Suppressor macrophage treated with lipopolysaccharide for 1 hour (primary cell): ENCODE data around the gene EYA3.

Source experiments
- DNase-seq, 3 donors: peaks; one replicate each; pipeline ENCODE4 v3.0.0-alpha.2; 2020 to 2022

Gene EYA3

DNA sequence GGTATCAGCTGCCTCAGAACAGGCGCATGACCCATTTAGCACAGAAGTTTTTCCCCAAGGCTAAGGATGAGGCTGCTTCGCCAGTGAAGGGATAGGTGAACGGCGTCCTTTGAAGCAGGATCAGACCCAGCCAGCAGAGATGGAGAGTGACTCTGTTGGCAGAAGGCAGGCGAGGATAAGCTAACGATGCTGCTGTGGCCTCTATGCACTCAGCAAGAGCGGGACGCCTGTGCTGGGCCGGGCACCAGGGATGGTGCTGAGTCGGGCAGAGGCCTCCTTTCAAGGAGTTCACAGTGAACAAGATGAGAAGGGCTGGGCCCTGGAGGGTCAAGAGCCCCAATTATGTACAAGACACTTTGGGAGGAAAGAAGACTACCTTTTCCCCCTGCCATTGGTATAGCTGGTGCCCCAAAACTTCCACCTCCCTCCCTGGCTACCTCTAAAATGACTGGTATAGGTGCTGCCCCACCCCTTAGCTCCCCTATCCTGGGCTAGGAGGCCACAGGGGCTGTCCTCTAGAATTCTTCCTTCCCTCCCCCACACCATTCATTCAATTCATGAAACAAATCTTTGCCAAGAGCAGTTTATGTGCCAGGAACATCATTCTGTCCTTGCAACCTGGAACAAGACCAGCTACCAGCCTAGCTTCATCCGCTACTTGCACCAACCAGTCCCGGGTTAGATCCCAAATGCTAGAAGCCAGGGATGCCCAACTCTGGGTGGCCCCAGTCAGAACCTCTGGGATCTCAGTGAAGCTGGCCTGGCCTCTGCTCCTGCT lies 121.1 kb downstream of the EYA3 start:
- no peak for DNase-seq

DNA sequence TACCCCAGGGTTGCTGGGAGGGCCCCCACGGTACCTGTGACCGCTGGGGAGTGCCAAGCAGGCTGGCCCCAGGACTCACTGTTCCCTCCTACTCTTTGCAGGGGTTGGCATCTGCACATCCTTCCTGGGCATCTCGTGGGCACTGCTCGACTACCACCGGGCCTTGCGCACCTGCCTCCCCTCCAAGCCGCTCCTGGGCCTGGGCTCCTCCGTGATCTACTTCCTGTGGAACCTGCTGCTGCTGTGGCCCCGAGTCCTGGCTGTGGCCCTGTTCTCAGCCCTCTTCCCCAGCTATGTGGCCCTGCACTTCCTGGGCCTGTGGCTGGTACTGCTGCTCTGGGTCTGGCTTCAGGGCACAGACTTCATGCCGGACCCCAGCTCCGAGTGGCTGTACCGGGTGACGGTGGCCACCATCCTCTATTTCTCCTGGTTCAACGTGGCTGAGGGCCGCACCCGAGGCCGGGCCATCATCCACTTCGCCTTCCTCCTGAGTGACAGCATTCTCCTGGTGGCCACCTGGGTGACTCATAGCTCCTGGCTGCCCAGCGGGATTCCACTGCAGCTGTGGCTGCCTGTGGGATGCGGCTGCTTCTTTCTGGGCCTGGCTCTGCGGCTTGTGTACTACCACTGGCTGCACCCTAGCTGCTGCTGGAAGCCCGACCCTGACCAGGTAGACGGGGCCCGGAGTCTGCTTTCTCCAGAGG lies 121.9 kb downstream of the EYA3 start:
- no peak for DNase-seq

DNA sequence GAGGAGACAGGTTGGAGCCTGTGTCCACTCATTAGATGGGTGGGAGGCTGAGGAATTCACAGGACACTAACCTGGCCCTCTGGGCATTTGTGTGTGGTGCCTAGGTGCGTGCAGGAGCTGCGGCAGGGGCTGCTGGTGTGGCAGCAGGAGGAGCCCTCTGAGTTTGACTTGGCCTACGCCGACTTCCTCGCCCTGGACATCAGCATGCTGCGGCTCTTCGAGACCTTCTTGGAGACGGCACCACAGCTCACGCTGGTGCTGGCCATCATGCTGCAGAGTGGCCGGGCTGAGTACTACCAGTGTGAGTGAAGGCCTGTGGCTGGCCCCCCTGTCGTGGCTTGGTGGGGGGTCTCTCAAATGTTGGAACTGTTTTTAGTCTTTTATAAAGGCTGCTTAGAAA lies 125.0 kb downstream of the EYA3 start:
- DNase-seq = no peak

DNA sequence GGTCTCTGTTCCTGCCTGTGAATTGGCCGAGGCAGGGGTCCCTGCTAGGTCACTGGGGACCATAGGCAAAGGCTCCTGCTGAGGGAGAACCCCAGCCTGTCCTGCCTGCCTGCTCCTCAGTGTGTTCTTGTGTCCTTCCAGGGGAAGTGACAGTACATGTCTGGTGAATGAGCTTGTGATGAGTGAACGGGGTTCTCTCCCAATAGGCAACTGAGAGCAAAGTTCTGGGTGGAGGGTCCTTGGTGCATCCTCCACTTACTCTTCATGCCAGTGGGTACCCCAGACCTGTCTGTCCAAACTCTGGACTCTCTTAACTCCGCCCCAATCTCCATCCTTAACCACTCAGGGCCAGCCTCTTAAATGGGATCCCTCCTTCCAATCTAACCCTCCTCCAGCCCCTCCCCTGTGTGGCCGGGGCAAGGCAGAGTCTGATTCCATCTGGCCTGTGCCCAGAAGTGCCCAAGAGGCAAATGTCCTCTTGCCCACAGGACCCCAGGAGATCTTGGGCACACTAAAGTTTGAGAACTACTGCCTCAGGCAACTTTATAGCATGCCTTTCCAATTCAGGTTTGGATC lies 126.7 kb downstream of the EYA3 start:
- no peak for DNase-seq

DNA sequence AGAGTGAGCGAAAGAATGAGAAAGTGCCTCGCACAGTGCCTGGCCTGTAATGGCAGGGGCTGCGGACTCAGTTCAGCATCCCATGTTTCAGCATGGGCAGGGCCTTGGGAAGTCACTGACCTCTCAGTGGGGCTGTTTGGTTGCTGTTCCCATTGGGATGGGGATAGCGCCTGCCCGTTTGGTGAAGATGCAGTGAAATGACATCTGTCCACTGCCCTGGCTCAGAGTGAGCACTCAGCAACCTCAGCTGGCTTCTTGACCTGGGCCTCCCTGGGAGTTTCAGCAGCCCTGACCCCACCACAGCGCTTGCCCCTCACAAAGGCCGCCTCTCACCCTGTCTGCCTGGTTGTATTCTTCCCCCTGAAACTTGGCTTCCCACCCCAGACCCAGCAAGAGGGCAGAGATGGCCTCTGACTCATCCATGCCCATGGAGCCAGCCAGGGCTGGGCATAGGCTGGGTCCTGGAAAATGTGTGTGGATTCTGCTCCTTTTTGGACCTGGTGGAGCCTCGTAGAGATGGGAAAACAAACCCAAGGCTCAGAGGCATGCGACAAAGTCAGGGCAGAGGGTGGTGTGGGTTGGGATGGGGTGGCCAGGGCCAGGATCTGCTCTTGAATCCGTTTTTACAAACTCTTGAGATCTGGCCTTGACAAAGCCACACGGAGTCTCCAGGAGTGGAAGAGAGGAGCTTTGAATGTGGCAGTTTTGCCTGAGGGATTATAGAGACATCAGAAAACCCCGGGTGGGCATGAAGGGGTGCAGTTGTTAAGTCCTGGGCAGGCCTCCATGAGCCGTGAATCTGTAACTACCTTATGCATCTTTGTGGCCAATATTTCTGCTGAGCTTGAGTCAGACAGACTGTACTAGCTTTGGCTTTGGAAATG lies 127.4 kb downstream of the EYA3 start:
- DNase-seq = peak; percentile 22 to 27 (median 24)

GRCh38 chr1:27959792-27960603 lies 128.4 kb downstream of the EYA3 start, which contains the start of gene XKR8:
Gene XKR8, plus strand, starts transcription at chr1:27959973. Its CDS starts 97 bp downstream, at chr1:27960070.
- DNase-seq = peak; percentile 89 to 95 (median 90)

DNA sequence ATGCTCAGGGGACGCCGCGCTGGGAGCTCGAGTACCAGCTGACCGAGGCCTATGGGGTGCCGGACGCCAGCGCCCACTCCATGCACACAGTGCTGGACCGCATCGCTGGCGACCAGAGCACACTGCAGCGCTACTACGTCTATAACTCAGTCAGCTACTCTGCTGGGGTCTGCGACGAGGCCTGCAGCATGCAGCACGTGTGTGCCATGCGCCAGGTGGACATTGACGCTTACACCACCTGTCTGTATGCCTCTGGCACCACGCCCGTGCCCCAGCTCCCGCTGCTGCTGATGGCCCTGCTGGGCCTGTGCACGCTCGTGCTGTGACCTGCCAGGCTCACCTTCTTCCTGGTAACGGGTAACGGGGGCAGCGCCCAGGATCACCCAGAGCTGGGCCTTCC lies 129.9 kb downstream of the EYA3 start:
- no peak for DNase-seq

DNA sequence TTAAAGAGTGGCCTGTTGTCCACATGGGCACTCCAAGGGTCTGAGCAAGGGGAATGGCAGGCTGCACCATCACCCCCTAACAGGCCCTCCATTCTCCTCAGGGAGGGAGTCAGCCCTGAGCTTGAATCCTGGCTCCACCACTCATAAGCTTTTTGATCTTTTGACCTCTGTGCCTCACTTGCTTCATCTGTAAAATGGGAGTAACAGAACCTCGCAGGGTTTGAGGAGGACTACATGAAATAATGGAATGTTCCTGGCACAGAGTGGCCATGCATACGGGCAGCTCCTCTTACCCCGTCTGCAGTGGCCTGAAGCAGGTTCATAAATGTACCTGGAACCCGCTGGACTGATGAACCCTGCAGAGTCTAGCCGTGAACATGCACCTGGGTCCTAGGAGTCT lies 130.8 kb downstream of the EYA3 start:
- DNase-seq = no peak

DNA sequence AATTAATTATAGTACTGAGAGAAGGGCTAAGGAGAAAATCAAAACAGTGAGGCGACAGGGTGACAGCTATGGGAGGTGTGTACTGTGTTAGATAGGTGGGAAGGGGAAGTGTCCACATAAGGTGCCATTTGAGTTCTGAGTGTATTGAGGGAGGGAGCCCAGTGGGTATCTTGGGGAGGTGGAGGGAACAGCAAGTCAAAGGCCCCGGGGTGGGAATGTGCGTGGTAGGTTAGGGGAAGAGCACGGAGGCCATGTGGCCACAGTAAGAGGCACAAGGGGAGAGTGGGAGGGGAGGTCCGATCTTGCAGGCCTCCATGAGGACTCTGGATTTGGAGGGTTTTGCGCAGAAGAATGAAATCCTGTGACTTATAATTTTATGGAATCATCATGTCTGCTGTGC lies 131.6 kb downstream of the EYA3 start:
- no peak for DNase-seq

DNA sequence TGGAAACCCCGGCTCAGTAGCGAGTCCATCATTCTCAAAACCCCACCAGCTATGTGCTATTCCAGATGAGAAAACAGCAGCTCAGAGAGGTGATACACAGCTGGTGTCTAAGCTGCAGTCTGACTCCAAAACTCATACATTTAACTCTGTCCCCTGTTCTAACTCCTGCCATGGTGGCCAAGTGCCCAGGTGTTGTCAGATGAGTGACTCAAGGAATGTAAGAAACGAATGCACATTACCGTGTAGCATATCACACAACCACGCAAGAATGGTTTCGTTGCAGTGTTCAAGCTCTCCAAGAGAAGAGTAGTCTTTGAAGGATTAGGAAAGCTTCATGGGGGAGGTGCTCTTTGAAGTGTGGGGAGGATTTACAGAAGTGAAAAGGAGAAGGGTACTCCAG lies 133.3 kb downstream of the EYA3 start:
- DNase-seq = no peak

- no peak for DNase-seq
These were observed 134.2 kb downstream of the EYA3 start for GRCh38 chr1:27954186-27954585.

- no peak for DNase-seq
These were observed 136.3 kb downstream of the EYA3 start for GRCh38 chr1:27952147-27952546.

DNA sequence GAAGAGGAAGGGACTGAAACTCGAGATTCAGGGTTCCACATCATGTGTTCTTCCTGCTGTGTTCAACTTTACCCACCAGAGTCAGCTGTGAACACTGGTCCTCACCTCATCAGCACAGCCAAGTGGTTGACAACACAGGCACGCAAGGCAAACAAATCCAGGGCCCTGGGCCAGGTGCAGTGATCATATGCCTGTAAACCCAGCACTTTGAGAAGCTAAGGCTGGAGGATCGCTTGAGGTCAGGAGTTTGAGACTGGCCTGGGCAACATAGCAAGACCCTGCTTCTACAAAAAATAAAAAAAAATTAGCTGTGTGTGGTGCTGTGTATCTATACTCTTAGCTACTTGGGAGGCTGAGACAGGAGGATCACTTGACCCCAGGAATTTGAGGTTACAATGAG lies 137.0 kb downstream of the EYA3 start:
- no peak for DNase-seq

DNA sequence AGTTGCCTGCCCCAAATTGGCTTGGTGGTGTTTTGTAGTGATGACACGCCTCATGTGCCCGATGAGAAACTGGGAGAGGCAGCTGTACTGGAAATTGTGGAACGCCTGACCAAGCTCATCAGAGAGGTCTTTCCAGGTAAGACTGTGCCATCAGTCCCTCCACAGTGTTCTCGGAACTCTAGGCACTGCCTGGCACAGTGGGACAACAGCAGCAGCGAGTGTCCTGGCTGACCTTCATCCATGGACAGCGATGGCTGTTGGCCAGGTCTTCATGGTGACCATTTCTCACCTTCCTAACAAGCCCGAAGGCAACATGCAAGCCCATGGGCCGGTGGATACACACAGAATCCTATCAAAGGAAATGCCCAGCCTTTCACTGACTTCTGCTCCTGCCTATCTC lies 139.4 kb downstream of the EYA3 start:
- DNase-seq = no peak

GRCh38 chr1:27945020-27945419 lies 143.4 kb downstream of the EYA3 start:
- no peak for DNase-seq

DNA sequence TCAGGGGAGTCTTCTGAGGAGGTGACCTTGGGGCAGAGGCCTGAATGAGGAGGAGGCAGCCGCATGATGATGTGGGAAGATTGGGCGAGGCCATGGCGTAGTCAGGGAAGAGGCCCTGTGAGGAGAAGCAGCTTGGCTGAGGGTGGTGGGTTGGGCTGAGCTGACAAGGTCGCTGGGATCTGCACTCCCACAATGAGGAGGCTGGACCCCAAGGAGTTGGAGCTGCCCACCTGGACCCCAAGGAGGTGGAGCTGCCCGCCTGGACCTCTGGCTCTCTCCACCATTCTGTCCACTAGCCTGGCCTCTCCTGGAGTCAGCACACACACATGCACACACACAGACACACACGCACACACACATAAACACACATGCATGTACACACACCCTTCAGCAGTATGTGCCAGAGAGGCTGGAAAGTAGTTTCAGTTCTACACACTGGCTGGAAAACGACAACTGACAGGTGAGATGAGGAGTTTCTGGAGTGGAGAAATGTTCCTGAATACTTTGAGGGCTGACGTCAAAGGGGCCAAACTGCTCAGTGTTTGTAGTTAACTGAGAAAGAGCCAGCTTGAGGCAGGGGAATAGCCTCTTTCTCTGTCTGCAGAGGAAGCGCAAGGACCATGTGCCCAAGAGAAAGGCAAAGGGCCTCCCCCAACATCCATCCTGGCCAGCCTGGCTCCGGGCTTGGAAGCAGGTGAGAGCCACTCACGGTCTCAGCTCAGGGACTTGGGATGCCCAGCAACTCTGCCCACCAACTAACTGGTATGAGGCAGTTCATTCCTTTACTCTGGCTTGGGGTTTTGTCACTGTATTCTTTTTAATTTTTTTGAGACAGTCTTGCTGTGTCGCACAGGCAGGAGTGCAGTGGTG lies 146.5 kb downstream of the EYA3 start:
- DNase-seq = no peak

DNA sequence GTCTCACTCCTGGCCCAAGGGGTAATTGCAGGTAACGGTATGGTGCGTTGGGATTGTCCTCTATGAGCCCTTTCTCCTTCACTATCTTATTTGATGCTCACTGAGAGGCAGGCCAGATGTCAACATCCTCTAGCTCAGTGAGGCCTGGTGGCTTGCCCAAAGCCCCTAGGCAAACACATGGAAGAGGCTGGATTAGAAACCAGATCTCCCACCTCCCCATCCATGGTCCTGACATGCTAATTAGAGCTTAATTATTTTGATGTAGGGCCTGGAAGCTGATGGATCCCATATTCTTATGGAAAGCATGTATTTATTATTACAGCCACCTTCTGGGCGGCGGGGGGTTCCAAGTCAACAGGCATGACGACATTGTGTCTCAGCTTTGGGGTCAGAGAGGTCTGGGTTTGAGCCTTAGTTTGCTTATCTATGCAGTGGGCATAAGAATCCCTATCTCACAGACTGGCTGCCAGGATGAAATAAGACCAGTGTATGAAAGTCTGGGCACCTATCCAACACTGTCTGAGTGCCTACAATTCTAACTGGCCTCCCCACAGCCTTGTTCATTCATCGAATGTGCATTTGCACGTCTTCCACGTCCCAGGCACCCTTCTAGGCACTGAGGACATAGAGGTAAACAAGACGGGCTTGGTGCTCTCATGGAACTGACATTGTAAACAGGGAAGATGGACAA lies 147.4 kb downstream of the EYA3 start:
- no peak for DNase-seq

GRCh38 chr1:27940297-27940696 lies 148.1 kb downstream of the EYA3 start:
- DNase-seq = peak; percentile 75 to 88 (median 76)

- DNase-seq = no peak
These were observed 149.9 kb downstream of the EYA3 start for GRCh38 chr1:27938488-27938887.

DNA sequence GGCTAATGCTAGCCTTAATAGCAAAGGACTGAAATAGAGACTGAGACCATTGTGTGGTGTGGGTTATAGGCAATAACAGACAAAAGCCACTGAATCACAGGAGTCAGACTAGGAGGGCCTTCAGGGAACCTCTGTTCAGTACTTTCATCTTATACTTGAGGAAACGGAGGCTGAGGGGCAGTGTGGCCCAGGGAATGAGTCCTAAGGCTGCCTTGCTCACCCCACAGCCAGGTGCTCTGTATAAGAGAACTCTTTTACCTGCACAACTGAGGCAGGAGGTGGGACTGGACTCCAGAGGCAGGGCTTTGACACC lies 150.9 kb downstream of the EYA3 start:
- no peak for DNase-seq

GRCh38 chr1:27936370-27936769 lies 152.0 kb downstream of the EYA3 start:
- no peak for DNase-seq
